GM21528 (cell line): ENCODE data around the gene LIN28A.

Source experiments
- ATAC-seq: cut with Tn5 transposase; IDR thresholded peaks from one replicate; pipeline ENCODE4 v1.9.1; 2021; ENCODE audit warnings: mild to moderate bottlenecking, moderate library complexity; ENCODE audit not compliant: unreplicated experiment, low FRiP score

LIN28A gene

GRCh38 chr1:26477446-26478152 is 67.0 kb downstream of the LIN28A start:
- no peak for ATAC-seq

GRCh38 chr1:26478159-26478558 is 67.5 kb downstream of the LIN28A start:
- no peak for ATAC-seq

GRCh38 chr1:26478988-26479387 is 68.4 kb downstream of the LIN28A start:
- no peak for ATAC-seq
